Endothelial cell of umbilical vein (primary cell): ENCODE data around the gene NHLRC4. TPM values are rescaled to one million over a fixed set of nuclear protein-coding genes. Genes with fewer than 3 reads are reported as not detected.

ENCODE experiments used
- BruUV-seq: library from RNA; stranded (reverse); fragments of 400-500 nt; replicated peaks from 2 replicates; lab custom pipeline; 2021; lab: Mats Ljungman, UMichigan
- CTCF ChIA-PET: fragments of 300-600, 350-600 bp; sonication (Branson Sonifier 250); formaldehyde crosslinking; loops from one replicate; lab custom pipeline; 2021; ENCODE audit warnings: antibody characterized with exemption, inconsistent platforms; lab: Charles Lee
- POLR2A ChIA-PET: fragments of 300-600, 350-600 bp; sonication (Branson Sonifier 250); formaldehyde crosslinking; loops from one replicate; lab custom pipeline; 2021; ENCODE audit warnings: antibody characterized with exemption, inconsistent platforms; lab: Charles Lee
- DNase-seq: peaks from one replicate; pipeline ENCODE4 v3.0.0-alpha.2; 2011; ENCODE audit warnings: low read depth, low spot score
- FAIRE-seq: peaks from 2 replicates; lab custom pipeline; 2011; peaks lifted over from hg19 to GRCh38; lab: Jason Lieb, UNC
- H2AFZ ChIP-seq: 2 replicates; pipeline ENCODE4 v1.6.0; 2012; ENCODE audit warnings: low read depth, low read length, control low read depth, inconsistent platforms
- H3K27ac ChIP-seq: 2 replicates; pipeline ENCODE4 v1.5.1; 2011; ENCODE audit warnings: low read depth, mild to moderate bottlenecking, control low read depth, low read length, moderate library complexity; ENCODE audit not compliant: insufficient read depth
- H3K27me3 ChIP-seq, 2 experiments: 2 replicates each; pipeline versions ENCODE4 v1.6.0 to v1.6.1; 2011; ENCODE audit warnings: low read length in 2 of 2, mixed read lengths in 1 of 2; ENCODE audit not compliant: control insufficient read depth in 2 of 2, insufficient read depth in 2 of 2
- H3K36me3 ChIP-seq, 2 experiments: 2 replicates in 1 of 2; 3 replicates in 1 of 2; pipeline ENCODE4 v1.5.1; 2011; ENCODE audit warnings: low read length in 2 of 2, mild to moderate bottlenecking in 1 of 2, moderate library complexity in 1 of 2; ENCODE audit not compliant: control insufficient read depth in 2 of 2, insufficient read depth in 2 of 2; ENCODE audit errors: extremely low read depth in 1 of 2
- H3K4me1 ChIP-seq: 3 replicates; pipeline ENCODE4 v1.5.1; 2011; ENCODE audit warnings: mild to moderate bottlenecking, low read length; ENCODE audit not compliant: control insufficient read depth, insufficient read depth; ENCODE audit errors: extremely low read depth
- H3K4me2 ChIP-seq: 2 replicates; pipeline ENCODE4 v1.6.1; 2011; ENCODE audit warnings: low read length, control low read depth, mixed read lengths; ENCODE audit not compliant: insufficient read depth
- H3K4me3 ChIP-seq, 3 experiments: fragments of 200-600 bp in 1 of 3; sonication (generic), shearing (Covaris generic) in 1 of 3; replicated peaks in 1 of 3; 2 replicates each; pipeline ENCODE4 v1.5.1; 2011 to 2016; ENCODE audit warnings: control low read depth in 3 of 3, low read length in 3 of 3, mild to moderate bottlenecking in 2 of 3, inconsistent platforms in 1 of 3, low read depth in 1 of 3, moderate library complexity in 1 of 3; ENCODE audit not compliant: insufficient read depth in 1 of 3
- H3K79me2 ChIP-seq: 2 replicates; pipeline ENCODE4 v1.6.0; 2012; ENCODE audit warnings: low read length, inconsistent platforms; ENCODE audit not compliant: control insufficient read depth, insufficient read depth
- H3K9ac ChIP-seq: replicated peaks from 2 replicates; pipeline ENCODE3; 2011; ENCODE audit warnings: low read length, control low read depth; ENCODE audit not compliant: insufficient read depth; ENCODE audit errors: extremely low read depth
- H3K9me1 ChIP-seq: replicated peaks from 3 replicates; pipeline ENCODE4 v1.6.0; 2011; ENCODE audit warnings: mild to moderate bottlenecking, low read length; ENCODE audit not compliant: control insufficient read depth, insufficient read depth; ENCODE audit errors: extremely low read depth
- H3K9me3 ChIP-seq: replicated peaks from 2 replicates; pipeline ENCODE4 v1.5.1; 2012; ENCODE audit warnings: low read length, inconsistent platforms; ENCODE audit not compliant: control insufficient read depth, insufficient read depth
- H4K20me1 ChIP-seq: replicated peaks from 2 replicates; pipeline ENCODE3; 2011; ENCODE audit warnings: mild to moderate bottlenecking, low read length; ENCODE audit not compliant: control insufficient read depth, insufficient read depth; ENCODE audit errors: extremely low read depth
- EZH2 ChIP-seq: IDR thresholded peaks from 2 replicates; pipeline ENCODE4 v1.6.1; 2012; ENCODE audit warnings: borderline replicate concordance, low read depth, mild to moderate bottlenecking, moderate library complexity, low read length, inconsistent platforms; ENCODE audit not compliant: severe bottlenecking
- FOS ChIP-seq: IDR thresholded peaks from 2 replicates; pipeline ENCODE4 v1.6.1; 2011; ENCODE audit warnings: mild to moderate bottlenecking, low read length, moderate library complexity, borderline replicate concordance; ENCODE audit not compliant: insufficient read depth
- GATA2 ChIP-seq: IDR thresholded peaks from 2 replicates; pipeline ENCODE4 v1.7.0; 2011; ENCODE audit warnings: low read depth, mild to moderate bottlenecking, moderate library complexity, mixed read lengths, low read length; ENCODE audit not compliant: insufficient read length, insufficient read depth
- JUN ChIP-seq: IDR thresholded peaks from 2 replicates; pipeline ENCODE4 v1.6.1; 2011; ENCODE audit warnings: borderline replicate concordance, low read depth; ENCODE audit not compliant: insufficient read length, insufficient read depth
- MYC ChIP-seq: IDR thresholded peaks from one replicate; pipeline ENCODE4 v1.6.1; 2011; ENCODE audit warnings: mild to moderate bottlenecking, low read depth, low read length
- POLR2A ChIP-seq: IDR thresholded peaks from 2 replicates; pipeline ENCODE4 v1.6.1; 2012; ENCODE audit warnings: low read depth, mild to moderate bottlenecking, control low read depth, low read length
- POLR2AphosphoS5 ChIP-seq: IDR thresholded peaks from 2 replicates; pipeline ENCODE4 v1.6.1; 2012; ENCODE audit warnings: low read depth, mild to moderate bottlenecking, control low read depth, low read length, moderate library complexity; ENCODE audit not compliant: insufficient read depth
- dilution Hi-C: fragments of 300-500 bp; cut with MboI; formaldehyde crosslinking; loops from one replicate; pipeline ENCODE4 v1.15.0; 2019; ENCODE audit warnings: low sequenced_read_pairs; ENCODE audit not compliant: extremely low pct_ligation_motif_present
- intact Hi-C: fragments of 100-400 bp; cut with micrococcal nuclease; formaldehyde crosslinking; loops from one replicate; pipeline ENCODE4 v1.10.0; 2022
- polyA plus RNA-seq, 4 experiments: library from polyadenylated mRNA; depleted of rRNA in 3 of 4; stranded (reverse) in 3 of 4; unstranded in 1 of 4; fragments of >200 nt; gene quantifications; 2 replicates each; pipeline versions ENCODE4 v1.2.1 to v1.2.3, GENCODE V29; 2011 to 2012; ENCODE audit warnings: missing spikeins in 1 of 4
- total RNA-seq: library from RNA; stranded (reverse); gene quantifications from 2 replicates; pipeline ENCODE4 v1.2.3, GENCODE V29; 2021

NHLRC4 gene
- total and polyA plus RNA-seq, 2 donors (not counting 3 experiments of a cell fraction or from before 2014, with no cell fraction given), result 0.73 to 0.94 TPM

DNA sequence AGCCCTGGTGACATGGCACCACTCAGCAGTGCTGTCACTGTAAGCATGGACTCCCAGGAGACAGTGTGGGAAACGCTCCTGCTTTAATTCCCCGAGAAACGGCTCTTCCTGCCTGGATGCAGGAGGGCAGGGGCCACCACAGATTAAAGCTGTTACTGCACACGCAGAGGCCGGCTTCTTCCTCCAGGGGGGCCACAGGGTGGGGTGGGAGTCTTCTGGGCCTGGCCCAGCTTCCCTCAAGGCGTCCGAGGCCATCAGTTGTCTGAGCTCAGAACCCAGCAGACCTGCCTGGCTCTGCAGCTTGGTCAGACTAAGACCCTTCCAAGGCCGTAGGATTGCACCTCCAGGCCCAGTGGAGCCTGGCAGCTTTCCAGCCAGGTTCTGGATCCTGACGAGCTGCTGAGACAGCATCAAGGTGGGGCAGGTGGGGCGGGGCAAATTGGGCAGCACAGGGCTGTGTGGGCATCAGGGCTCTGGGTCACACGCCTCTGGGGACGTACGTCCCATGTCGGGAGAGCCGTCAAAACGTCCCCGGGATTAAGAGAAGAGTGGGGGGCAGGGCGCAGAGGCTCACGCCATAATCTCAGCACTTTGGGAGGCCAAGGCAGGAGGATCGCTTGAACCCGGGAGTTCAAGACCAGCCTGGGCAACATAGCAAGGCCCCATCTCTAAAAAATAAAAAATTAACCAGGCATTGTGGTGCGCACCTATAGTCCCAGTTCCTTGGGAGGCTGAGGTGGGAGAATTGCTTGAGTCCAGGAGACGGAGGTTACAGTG lies 44.3 kb upstream of the NHLRC4 start:
- ChIA-PET POLR2A (no interaction called here), CTCF (no interaction called here)
- no peaks in the 10 kb centered on the region for H3K27me3 ChIP-seq
- TF ChIP-seq JUN (no peak), FOS (no peak), POLR2AphosphoS5 (peak; percentile 11), EZH2 (no peak), MYC (no peak), POLR2A (no peak), GATA2 (no peak)
- intact Hi-C loops (no loop called here), dilution Hi-C loops (no loop called here)
- peaks cover 0 to 15% of the 10 kb centered on the region in 2 experiments for H3K36me3 ChIP-seq
- no peaks in the 10 kb centered on the region for H3K9me3 ChIP-seq
- H4K20me1 ChIP-seq, result no peaks in the 10 kb centered on the region
- DNase-seq (no peak), FAIRE-seq (no peak)
- H2AFZ ChIP-seq, result no peak overlapping the region
- H3K4me3 ChIP-seq, result no peak overlapping the region
- no peak overlapping the region for H3K4me2 ChIP-seq
- H3K4me1 ChIP-seq, result peaks cover 18% of the 10 kb centered on the region
- no peaks in the 10 kb centered on the region for H3K9me1 ChIP-seq
- H3K27ac ChIP-seq, result no peak overlapping the region
- H3K9ac ChIP-seq, result no peak overlapping the region
- no TSS peak for BruUV-seq
- peaks cover 12% of the 10 kb centered on the region for H3K79me2 ChIP-seq
